G401.6 (cell line): ENCODE data around the gene NME8.

ENCODE experiments used
- FAIRE-seq: peaks from 2 replicates; lab custom pipeline; 2012; peaks lifted over from hg19 to GRCh38; lab: Jason Lieb, UNC

Gene NME8

GRCh38 chr7:37942934-37943610 lies 94.7 kb downstream of the NME8 start:
- FAIRE-seq = no peak

GRCh38 chr7:37943905-37944736 lies 95.7 kb downstream of the NME8 start:
- FAIRE-seq = no peak

- no peak for FAIRE-seq
These were observed 96.3 kb downstream of the NME8 start for GRCh38 chr7:37944737-37945054.

GRCh38 chr7:37945336-37945735 lies 96.9 kb downstream of the NME8 start:
- no peak for FAIRE-seq

GRCh38 chr7:37947138-37947940 lies 98.9 kb downstream of the NME8 start:
- FAIRE-seq = no peak

GRCh38 chr7:37947941-37948210 lies 99.5 kb downstream of the NME8 start:
- FAIRE-seq = no peak
